ENCODE data around the gene P4HTM. TPM values are rescaled to one million over a fixed set of nuclear protein-coding genes. Genes with fewer than 3 reads are reported as not detected.

Gene P4HTM
- total RNA-seq, result 10 to 100 TPM; 45.3 to 47.6 TPM

- ChIA-PET POLR2A (interaction anchor here (1.7 kb wide), 1 partner anchor 17 kb away, joined by 9 read pairs; the partner anchor contains the start of gene WDR6), CTCF (interaction anchor here (1.0 to 3.9 kb wide), 7 partner anchors 16 to 114 kb away, joined by 3 to 23 read pairs (median 5); partner anchors contain the start of genes NDUFAF3, QARS1 and WDR6)
- DNase-seq, result peak; percentile 65
- Mint-ChIP-seq H3K4me3 (peak within 1 kb of the TSS; percentile 91), H3K36me3 (ENCODE audit: low read depth) (peaks cover 16% of the 10 kb centered on the region), H3K27ac (peak within 1 kb of the TSS; percentile 95), H3K9me3 (no peaks in the 10 kb centered on the region), H3K27me3 (no peaks in the 10 kb centered on the region), H3K4me1 (peaks cover 56% of the 10 kb centered on the region)
Observed at GRCh38 chr3:48989796-48990635, at the start of gene P4HTM. Gene P4HTM (plus strand): TSS chr3:48990241. CDS start chr3:48990257, 16 bp downstream.

- DNase-seq, result no peak
- Mint-ChIP-seq H3K4me1 (peaks cover 19% of the 10 kb centered on the region), H3K36me3 (ENCODE audit: low read depth) (peaks cover 12% of the 10 kb centered on the region), H3K4me3 (no peak overlapping the region), H3K27ac (no peak overlapping the region), H3K9me3 (no peaks in the 10 kb centered on the region), H3K27me3 (no peaks in the 10 kb centered on the region)
- CTCF ChIA-PET, result interaction anchor here (0.6 kb wide), 1 partner anchor 1029 kb away, joined by 3 read pairs; no protein-coding TSS in a partner anchor
- POLR2A ChIA-PET, result no interaction called here
Observed at GRCh38 chr3:48945432-48945831, 44.6 kb upstream of the P4HTM start.

GRCh38 chr3:48945891-48946549 is 44.0 kb upstream of the P4HTM start:
- Mint-ChIP-seq H3K4me1 (peaks cover 18% of the 10 kb centered on the region), H3K4me3 (no peak overlapping the region), H3K27ac (no peak overlapping the region)

GRCh38 chr3:48949376-48949717 is 40.7 kb upstream of the P4HTM start:
- ChIA-PET CTCF (no interaction called here), POLR2A (no interaction called here)
- DNase-seq, result no peak
- Mint-ChIP-seq H3K27ac (no peak overlapping the region), H3K4me3 (no peak overlapping the region), H3K36me3 (ENCODE audit: low read depth) (peaks cover 3% of the 10 kb centered on the region), H3K4me1 (peaks cover 21% of the 10 kb centered on the region), H3K9me3 (no peaks in the 10 kb centered on the region), H3K27me3 (no peaks in the 10 kb centered on the region)

More at GRCh38 chr3:48945891-48946549, 44.0 kb upstream of the P4HTM start:
- CTCF ChIA-PET, result interaction anchor here (1.2 kb wide), 1 partner anchor 49 kb away, joined by 3 read pairs; no protein-coding TSS in a partner anchor
- no peak for DNase-seq
- Mint-ChIP-seq H3K9me3 (no peaks in the 10 kb centered on the region), H3K36me3 (ENCODE audit: low read depth) (peaks cover 12% of the 10 kb centered on the region), H3K27me3 (no peaks in the 10 kb centered on the region)
- POLR2A ChIA-PET, result no interaction called here

GRCh38 chr3:48950051-48950450 is 40.0 kb upstream of the P4HTM start:
- CTCF ChIA-PET, result interaction anchor here (1.0 to 1.1 kb wide), 2 partner anchors 9 to 20 kb away, joined by 3 read pairs; no protein-coding TSS in a partner anchor
- H3K4me3 Mint-ChIP-seq, result no peak overlapping the region
- no peak overlapping the region for H3K27ac Mint-ChIP-seq
- peaks cover 6% of the 10 kb centered on the region for H3K36me3 Mint-ChIP-seq (ENCODE audit: low read depth)
- POLR2A ChIA-PET, result no interaction called here
- DNase-seq, result no peak
- peaks cover 18% of the 10 kb centered on the region for H3K4me1 Mint-ChIP-seq
- no peaks in the 10 kb centered on the region for H3K27me3 Mint-ChIP-seq
- H3K9me3 Mint-ChIP-seq, result no peaks in the 10 kb centered on the region

- peaks cover 12% of the 10 kb centered on the region for H3K36me3 Mint-ChIP-seq (ENCODE audit: low read depth)
- ChIA-PET POLR2A (no interaction called here), CTCF (interaction anchor here (0.5 to 0.8 kb wide), 2 partner anchors 20 to 268 kb away, joined by 3 read pairs; no protein-coding TSS in a partner anchor)
- H3K27ac Mint-ChIP-seq, result no peak overlapping the region
- no peak overlapping the region for H3K4me3 Mint-ChIP-seq
- no peak for DNase-seq
- peaks cover 12% of the 10 kb centered on the region for H3K4me1 Mint-ChIP-seq
- no peaks in the 10 kb centered on the region for H3K27me3 Mint-ChIP-seq
- no peaks in the 10 kb centered on the region for H3K9me3 Mint-ChIP-seq
Observed at GRCh38 chr3:48951764-48952163, 38.3 kb upstream of the P4HTM start.

GRCh38 chr3:48952510-48953118 is 37.4 kb upstream of the P4HTM start:
- ChIA-PET POLR2A (interaction anchor here (0.6 kb wide), 1 partner anchor 217 kb away, joined by 4 read pairs; no protein-coding TSS in a partner anchor), CTCF (interaction anchor here (0.8 to 2.1 kb wide), 2 partner anchors 9 to 19 kb away, joined by 3 to 9 read pairs; no protein-coding TSS in a partner anchor)
- Mint-ChIP-seq H3K4me1 (peaks cover 13% of the 10 kb centered on the region), H3K27ac (peak overlapping the region; percentile 0), H3K27me3 (no peaks in the 10 kb centered on the region), H3K9me3 (no peaks in the 10 kb centered on the region), H3K4me3 (no peak overlapping the region), H3K36me3 (ENCODE audit: low read depth) (peaks cover 20% of the 10 kb centered on the region)
- DNase-seq, result peak; percentile 54

GRCh38 chr3:48957006-48957705 is 32.9 kb upstream of the P4HTM start:
- Mint-ChIP-seq H3K27ac (no peak overlapping the region), H3K4me3 (no peak overlapping the region), H3K4me1 (peaks cover 6% of the 10 kb centered on the region), H3K9me3 (no peaks in the 10 kb centered on the region), H3K36me3 (ENCODE audit: low read depth) (peaks cover 23% of the 10 kb centered on the region), H3K27me3 (no peaks in the 10 kb centered on the region)
- no peak for DNase-seq
- ChIA-PET CTCF (interaction anchor here (0.5 to 1.8 kb wide), 5 partner anchors 12 to 65 kb away, joined by 3 to 6 read pairs (median 4); partner anchors contain the start of gene NDUFAF3), POLR2A (no interaction called here)

GRCh38 chr3:48960841-48961413 is 29.1 kb upstream of the P4HTM start:
- Mint-ChIP-seq H3K27me3 (no peaks in the 10 kb centered on the region), H3K9me3 (no peaks in the 10 kb centered on the region), H3K4me1 (peaks cover 2% of the 10 kb centered on the region), H3K27ac (no peak overlapping the region), H3K36me3 (ENCODE audit: low read depth) (peaks cover 28% of the 10 kb centered on the region), H3K4me3 (no peak overlapping the region)
- DNase-seq, result no peak
- ChIA-PET POLR2A (no interaction called here), CTCF (interaction anchor here (0.6 kb wide), 2 partner anchors 197 to 249 kb away, joined by 3 read pairs; no protein-coding TSS in a partner anchor)

GRCh38 chr3:48962340-48962739 is 27.7 kb upstream of the P4HTM start:
- no peak for DNase-seq
- Mint-ChIP-seq H3K36me3 (ENCODE audit: low read depth) (peaks cover 30% of the 10 kb centered on the region), H3K4me1 (peaks cover 7% of the 10 kb centered on the region), H3K27ac (no peak overlapping the region), H3K9me3 (no peaks in the 10 kb centered on the region), H3K27me3 (no peaks in the 10 kb centered on the region), H3K4me3 (no peak overlapping the region)
- ChIA-PET POLR2A (no interaction called here), CTCF (interaction anchor here (1.0 kb wide), 1 partner anchor 26 kb away, joined by 3 read pairs; no protein-coding TSS in a partner anchor)

- Mint-ChIP-seq H3K4me3 (no peak overlapping the region), H3K27ac (no peak overlapping the region), H3K36me3 (ENCODE audit: low read depth) (peaks cover 33% of the 10 kb centered on the region), H3K4me1 (peaks cover 6% of the 10 kb centered on the region), H3K9me3 (no peaks in the 10 kb centered on the region), H3K27me3 (no peaks in the 10 kb centered on the region)
- DNase-seq, result no peak
- ChIA-PET CTCF (interaction anchor here (0.6 to 1.0 kb wide), 2 partner anchors 26 to 289 kb away, joined by 3 to 4 read pairs; no protein-coding TSS in a partner anchor), POLR2A (no interaction called here)
Observed at GRCh38 chr3:48962939-48963338, 27.1 kb upstream of the P4HTM start.

GRCh38 chr3:48963591-48963990 is 26.4 kb upstream of the P4HTM start:
- ChIA-PET POLR2A (no interaction called here), CTCF (interaction anchor here (0.6 to 1.0 kb wide), 2 partner anchors 26 to 27 kb away, joined by 3 read pairs; partner anchors contain the start of gene P4HTM)
- H3K4me1 Mint-ChIP-seq, result peaks cover 6% of the 10 kb centered on the region
- H3K9me3 Mint-ChIP-seq, result no peaks in the 10 kb centered on the region
- H3K27me3 Mint-ChIP-seq, result no peaks in the 10 kb centered on the region
- no peak overlapping the region for H3K27ac Mint-ChIP-seq
- DNase-seq, result no peak
- peaks cover 37% of the 10 kb centered on the region for H3K36me3 Mint-ChIP-seq (ENCODE audit: low read depth)
- no peak overlapping the region for H3K4me3 Mint-ChIP-seq

Measured in activated CD4-positive, alpha-beta T cell treated with anti-CD3 and anti-CD28 coated beads, Interleukin-2, amount 10 ng/mL, durations not matched to agents 7 days and 5 days (primary cell).